Inflammatory macrophage treated with lipopolysaccharide for 4 hours (primary cell): ENCODE results near the gene RNASE9.
A peak's percentile ranks its signal among the peaks of the same experiment; 100 is the strongest.
"Not testable (repeated sequence)": the region's sequence is repeated elsewhere in the genome, so short reads cannot be mapped to it uniquely, and the experiment has no call there.

ENCODE experiments used
- DNase-seq: peaks from one replicate; pipeline ENCODE4 v3.0.0-alpha.2; 2020

The RNASE9 gene

DNA sequence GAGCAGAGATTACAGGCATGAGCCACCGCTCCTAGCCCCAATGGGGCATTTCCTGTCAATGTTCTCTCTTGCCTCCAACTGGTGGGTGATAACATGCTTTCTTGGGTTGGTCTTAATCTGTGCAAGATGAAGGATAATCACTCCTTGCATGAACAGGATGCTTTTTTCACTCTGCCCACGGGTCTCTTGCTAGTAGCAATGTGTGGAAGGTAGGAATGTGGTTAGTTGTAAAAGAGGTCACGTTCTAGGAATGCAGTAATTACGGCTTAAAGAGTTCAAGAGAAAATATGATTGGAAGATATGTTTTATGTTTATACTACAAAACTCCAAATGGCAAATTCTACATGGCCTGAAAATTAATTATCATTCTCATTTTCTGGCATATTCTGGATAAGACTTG is 45.0 kb downstream of the RNASE9 start:
- no peak for DNase-seq

DNA sequence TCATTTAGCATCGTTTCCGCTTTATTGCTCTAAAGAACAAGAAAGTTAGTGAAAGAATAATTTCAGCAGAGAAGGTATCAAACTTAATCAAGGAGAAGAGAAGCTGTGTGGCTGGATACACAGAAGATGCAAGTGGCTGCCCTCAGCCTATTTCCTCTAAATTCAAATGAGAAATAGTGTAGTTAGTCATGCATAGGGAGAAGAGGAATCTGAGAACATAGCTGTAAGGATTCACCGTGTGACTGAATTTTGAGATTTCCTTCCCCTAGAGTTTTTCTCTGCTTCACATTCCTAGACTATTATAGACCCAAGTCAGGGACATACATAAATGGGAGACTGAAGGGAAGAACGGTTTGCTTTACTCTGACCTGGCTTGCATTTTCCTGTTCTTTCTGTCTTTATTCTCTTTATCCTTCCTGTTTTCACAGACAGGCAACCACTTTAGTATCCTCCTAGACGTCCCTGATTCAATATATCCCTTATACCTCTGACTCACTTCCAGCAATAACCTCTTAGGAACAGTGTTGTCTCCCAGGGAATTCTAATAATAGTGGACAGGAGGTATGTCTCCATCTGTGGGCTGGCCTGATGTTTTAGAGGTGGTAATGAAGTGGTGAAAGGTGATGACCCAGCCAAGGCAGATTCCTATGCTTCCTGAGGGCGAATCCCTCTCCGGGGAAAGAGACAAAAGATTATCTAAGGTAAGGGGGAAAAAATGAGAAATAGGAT is 48.5 kb downstream of the RNASE9 start:
- peak; percentile 10 for DNase-seq

DNA sequence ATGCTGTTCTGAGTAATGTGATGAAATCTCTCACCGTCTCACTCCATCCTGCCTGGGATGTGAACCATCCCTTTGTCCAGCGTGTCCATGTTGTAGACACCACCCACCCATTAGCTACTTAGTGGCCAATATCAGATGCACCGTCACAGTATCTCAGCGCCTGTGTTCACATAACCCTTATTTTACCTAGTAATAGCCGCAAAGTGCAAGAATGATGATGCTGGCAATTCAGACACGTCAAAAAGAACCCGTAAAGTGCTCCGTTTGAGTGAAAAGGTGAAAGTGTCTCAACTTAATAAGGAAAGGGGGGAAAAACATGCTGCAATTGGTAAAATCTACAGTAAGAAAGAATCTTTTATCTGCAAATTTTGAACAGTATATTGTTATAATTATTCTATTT is 52.5 kb downstream of the RNASE9 start:
- DNase-seq = no peak

DNA sequence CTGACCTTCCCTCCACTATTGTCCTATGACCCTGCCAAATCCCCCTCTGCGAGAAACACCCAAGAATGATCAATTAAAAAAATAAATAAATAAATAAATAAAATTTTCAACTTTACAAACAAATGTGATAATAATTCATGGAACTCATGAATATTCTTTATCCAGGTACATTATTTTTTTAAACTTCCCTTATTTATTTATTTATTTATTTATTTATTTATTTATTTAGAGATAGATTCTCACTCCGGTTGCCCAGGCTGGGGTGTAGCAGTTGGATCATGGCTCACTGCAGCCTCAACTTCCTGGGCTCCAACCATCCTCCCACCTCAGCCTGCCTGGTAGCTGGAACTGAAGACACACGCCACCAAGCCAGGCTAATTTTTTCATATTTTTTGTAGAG is 53.3 kb downstream of the RNASE9 start:
- DNase-seq = not testable (repeated sequence)

DNA sequence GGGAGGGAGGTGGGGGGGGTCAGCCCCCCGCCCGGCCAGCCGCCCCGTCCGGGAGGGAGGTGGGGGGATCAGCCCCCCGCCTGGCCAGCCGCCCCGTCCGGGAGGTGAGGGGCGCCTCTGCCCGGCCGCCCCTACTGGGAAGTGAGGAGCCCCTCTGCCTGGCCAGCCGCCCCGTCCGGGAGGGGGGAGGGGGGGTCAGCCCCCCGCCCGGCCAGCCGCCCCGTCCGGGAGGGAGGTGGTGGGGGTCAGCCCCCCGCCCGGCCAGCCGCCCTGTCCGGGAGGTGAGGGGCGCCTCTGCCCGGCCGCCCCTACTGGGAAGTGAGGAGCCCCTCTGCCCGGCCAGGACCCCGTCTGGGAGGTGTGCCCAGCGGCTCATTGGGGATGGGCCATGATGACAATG is 54.1 kb downstream of the RNASE9 start:
- DNase-seq = not testable (repeated sequence)

DNA sequence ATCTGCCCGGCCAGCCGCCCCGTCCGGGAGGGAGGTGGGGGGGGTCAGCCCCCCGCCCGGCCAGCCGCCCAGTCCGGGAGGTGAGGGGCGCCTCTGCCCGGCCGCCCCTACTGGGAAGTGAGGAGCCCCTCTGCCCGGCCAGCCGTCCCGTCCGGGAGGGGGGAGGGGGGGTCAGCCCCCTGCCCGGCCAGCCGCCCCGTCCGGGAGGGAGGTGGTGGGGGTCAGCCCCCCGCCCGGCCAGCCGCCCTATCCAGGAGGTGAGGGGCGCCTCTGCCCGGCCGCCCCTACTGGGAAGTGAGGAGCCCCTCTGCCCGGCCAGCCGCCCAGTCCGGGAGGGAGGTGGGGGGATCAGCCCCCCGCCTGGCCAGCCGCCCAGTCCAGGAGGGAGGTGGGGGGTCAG is 54.6 kb downstream of the RNASE9 start:
- DNase-seq = not testable (repeated sequence)
